GM19035 (cell line): ENCODE data around the gene SMG5.

Source experiments
- ATAC-seq: cut with Tn5 transposase; IDR thresholded peaks from one replicate; pipeline ENCODE4 v1.9.1; 2021; ENCODE audit not compliant: unreplicated experiment

The SMG5 gene

DNA sequence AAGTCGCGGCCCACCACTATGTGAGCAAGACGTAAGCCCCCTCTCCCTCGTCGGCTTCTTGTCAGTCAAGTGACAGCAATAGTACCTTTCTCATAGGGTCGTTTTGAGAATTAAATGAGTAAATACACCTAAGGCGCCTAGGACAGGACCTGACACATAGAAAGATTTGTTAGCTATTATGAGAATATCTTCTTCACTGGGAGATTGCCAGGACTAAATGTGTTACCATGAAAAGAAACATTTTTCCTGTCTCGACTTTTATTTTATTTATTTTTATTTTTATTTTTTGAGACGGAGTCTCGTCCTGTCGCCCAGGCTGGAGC, 69.0 kb downstream of the SMG5 start:
- no peak for ATAC-seq

DNA sequence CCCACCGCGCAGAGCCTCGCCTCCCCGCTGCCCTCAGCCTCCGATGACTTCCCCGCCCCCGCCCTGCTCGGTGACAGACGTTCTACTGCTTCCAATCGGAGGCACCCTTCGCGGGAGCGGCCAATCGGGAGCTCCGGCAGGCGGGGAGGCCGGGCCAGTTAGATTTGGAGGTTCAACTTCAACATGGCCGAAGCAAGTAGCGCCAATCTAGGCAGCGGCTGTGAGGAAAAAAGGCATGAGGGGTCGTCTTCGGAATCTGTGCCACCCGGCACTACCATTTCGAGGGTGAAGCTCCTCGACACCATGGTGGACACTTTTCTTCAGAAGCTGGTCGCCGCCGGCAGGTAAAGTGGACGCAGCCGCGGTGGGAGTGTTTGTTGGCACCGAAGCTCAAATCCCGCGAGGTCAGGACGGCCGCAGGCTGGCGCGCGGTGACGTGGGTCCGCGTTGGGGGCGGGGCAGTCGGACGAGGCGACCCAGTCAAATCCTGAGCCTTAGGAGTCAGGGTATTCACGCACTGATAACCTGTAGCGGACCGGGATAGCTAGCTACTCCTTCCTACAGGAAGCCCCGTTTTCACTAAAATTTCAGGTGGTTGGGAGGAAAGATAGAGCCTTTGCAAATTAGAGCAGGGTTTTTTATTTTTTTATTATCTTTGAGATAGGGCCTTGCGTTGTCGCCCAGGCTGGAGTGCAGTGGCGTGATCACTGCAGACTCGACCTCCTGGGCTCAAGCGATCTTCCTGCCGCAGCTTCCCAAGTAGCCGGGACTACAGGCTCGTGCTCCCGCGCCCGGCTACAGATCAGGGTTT, 69.6 kb downstream of the SMG5 start, which contains the start of gene PMF1:
Gene PMF1, plus strand, starts transcription at position 175 of the 811 bp plus-strand sequence. Its CDS starts 9 bp downstream, at position 184.
- peak; percentile 91 for ATAC-seq

DNA sequence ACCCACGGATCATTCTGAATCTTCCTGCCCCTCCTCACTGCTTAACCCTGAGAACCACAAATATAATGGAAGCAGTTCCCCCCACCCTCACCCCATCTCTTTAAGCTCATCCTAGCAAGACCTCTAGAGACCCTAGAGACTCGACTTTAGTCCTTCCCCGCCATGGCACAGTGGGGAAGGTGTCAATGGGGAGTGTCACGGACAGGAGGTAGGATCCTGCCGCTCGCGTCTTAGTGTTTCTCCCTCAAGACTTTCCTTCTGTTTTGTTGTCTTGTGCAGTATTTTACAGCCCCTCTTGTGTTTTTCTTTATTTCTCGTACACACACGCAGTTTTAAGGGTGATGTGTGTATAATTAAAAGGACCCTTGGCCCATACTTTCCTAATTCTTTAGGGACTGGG, 70.5 kb downstream of the SMG5 start:
- ATAC-seq = no peak

DNA sequence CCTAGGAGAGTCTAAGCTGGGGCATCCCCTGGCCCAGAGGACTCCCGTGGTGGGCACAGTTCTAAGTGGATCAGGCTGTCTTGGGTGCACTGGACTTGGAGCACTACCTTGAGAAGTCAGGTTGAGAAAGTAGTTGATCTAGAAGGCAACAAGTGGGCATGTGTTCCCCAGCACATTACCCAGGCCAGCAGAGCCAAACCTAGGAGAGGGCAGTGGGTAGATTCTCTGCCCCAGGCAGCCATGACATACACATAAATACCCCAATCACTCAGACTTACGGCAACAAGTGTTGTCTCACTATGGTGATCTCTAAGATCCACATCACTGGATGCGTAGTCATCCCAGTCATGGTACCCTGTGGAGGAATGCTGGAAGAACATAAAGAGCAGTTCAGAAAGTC, 71.4 kb downstream of the SMG5 start:
- no peak for ATAC-seq

DNA sequence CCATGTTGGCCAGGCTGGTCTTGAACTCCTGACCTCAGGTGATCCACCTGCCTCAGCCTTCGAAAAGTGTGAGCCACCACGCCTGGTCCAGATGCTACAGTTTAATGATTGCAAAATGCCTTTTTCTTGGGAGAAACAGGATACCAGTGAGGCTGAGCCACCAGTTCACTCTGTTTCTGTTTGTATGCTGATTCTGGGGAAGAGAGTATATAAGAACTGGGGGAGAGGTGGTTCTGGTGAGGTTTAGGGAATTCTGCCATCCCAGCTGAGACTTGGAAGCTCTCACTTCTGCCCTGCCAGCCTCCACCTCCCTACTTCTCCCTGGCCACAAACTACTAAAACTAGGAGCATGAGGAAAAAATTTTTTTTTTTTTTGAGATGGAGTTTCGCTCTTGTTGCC, 77.9 kb downstream of the SMG5 start:
- no peak for ATAC-seq

DNA sequence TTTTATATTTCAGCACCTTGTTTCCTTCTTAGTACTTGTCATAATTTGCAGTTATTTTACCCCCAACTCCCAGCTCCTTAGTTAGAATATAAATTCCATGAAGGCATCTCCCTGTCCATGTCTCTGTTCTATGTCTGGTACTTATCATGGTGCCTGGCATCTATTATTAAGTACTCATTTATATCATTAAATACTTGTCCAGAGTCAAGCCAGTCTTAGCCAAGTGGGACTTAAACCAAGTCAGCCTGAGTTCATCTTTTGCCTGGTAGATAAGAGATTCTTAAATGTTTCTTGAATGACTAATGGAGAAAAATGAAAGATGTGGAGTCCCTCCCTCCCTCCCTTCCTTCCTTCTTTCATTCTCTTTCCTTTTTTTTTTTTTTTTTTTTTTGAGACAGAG, 79.3 kb downstream of the SMG5 start:
- no peak for ATAC-seq

DNA sequence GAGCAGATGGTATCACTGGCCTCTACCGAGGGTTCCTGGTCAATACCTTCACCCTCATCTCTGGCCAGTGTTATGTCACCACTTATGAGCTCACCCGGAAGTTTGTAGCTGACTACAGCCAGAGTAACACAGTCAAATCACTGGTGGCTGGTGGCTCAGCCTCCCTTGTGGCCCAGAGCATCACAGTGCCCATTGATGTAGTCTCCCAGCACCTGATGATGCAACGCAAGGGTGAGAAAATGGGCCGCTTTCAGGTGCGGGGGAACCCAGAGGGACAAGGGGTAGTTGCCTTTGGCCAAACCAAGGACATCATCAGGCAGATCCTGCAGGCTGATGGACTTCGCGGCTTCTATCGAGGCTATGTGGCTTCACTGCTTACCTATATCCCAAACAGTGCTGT, 82.6 kb downstream of the SMG5 start:
- ATAC-seq = no peak
